Measurements from ENCODE around the gene NRN1.

Gene NRN1

DNA sequence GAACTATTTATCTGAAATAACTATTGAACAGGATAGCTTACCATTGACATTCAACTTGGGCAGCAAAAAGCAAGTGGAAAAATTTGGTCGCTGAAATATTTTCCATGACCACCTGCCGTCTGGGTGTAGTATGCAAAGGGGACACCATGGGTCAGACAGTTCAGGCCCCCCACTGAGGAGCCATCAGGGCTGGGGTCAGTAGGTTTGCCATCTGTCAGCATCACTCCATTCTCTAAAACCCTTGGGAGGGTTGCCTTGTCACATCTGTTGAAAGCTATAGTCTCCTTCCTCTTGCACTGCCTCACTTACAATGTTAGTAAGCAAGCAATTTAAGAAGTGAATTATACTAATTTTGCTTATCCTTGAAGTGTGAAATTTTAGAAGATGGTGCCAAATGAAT, 44.9 kb downstream of the NRN1 start:
- H3K27ac ChIP-seq (ENCODE audit: low read length) = no peak overlapping the region
- TF ChIP-seq EZH2phosphoT487 (IDR thresholded peaks at IDR 0.05; ENCODE audit: low read depth) = no peak
- TF ChIP-seq, protein P1, sequence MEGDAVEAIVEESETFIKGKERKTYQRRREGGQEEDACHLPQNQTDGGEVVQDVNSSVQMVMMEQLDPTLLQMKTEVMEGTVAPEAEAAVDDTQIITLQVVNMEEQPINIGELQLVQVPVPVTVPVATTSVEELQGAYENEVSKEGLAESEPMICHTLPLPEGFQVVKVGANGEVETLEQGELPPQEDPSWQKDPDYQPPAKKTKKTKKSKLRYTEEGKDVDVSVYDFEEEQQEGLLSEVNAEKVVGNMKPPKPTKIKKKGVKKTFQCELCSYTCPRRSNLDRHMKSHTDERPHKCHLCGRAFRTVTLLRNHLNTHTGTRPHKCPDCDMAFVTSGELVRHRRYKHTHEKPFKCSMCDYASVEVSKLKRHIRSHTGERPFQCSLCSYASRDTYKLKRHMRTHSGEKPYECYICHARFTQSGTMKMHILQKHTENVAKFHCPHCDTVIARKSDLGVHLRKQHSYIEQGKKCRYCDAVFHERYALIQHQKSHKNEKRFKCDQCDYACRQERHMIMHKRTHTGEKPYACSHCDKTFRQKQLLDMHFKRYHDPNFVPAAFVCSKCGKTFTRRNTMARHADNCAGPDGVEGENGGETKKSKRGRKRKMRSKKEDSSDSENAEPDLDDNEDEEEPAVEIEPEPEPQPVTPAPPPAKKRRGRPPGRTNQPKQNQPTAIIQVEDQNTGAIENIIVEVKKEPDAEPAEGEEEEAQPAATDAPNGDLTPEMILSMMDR (IDR thresholded peaks at IDR 0.05; ENCODE audit: low read depth, low read length) = no peak
- no peaks in the 10 kb centered on the region for H3K79me2 ChIP-seq (ENCODE audit: low read length)
- no peak overlapping the region for H3K4me3 ChIP-seq (ENCODE audit: low read length)
- no peaks in the 10 kb centered on the region for H3K36me3 ChIP-seq (replicated peaks; ENCODE audit: low read depth, low read length)
- no peaks in the 10 kb centered on the region for H3K4me1 ChIP-seq (ENCODE audit: low read length)
- no peaks in the 10 kb centered on the region for H4K20me1 ChIP-seq (ENCODE audit: insufficient read depth, low read length)
- H2AFZ ChIP-seq (ENCODE audit: low read depth, low read length) = no peak overlapping the region
- no peaks in the 10 kb centered on the region for H3K27me3 ChIP-seq (ENCODE audit: low read depth, low read length)
- no peak overlapping the region for H3K4me2 ChIP-seq (ENCODE audit: low read length)
- H3K9ac ChIP-seq (ENCODE audit: low read length) = no peak overlapping the region
- H3K9me3 ChIP-seq (ENCODE audit: insufficient read depth, low read length) = no peaks in the 10 kb centered on the region

DNA sequence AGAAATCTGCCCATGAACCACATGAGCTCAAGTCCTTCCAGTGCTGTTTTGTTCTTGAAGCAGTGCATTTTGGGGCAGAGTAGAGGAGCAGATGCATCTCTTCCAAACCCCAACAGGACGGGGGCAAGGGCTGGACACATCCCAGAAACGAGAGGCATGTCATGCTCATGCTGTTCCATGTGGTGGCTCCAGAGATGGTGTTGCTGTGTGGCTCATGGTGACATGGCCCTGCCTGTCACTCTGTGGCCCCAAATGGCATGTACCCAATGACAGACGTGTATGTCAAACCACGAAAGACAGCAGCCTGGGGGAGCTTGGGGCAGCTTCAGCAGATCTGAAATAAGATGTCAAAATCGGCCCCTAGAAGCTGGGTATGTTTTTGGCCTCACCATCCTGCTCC, 46.3 kb downstream of the NRN1 start:
- no peak overlapping the region for H3K4me2 ChIP-seq (ENCODE audit: low read length)
- no peak overlapping the region for H2AFZ ChIP-seq (ENCODE audit: low read depth, low read length)
- no peak overlapping the region for H3K9ac ChIP-seq (ENCODE audit: low read length)
- no peak overlapping the region for H3K4me3 ChIP-seq (ENCODE audit: low read length)
- H3K27me3 ChIP-seq (ENCODE audit: low read depth, low read length) = no peaks in the 10 kb centered on the region
- no peak overlapping the region for H3K27ac ChIP-seq (ENCODE audit: low read length)
- no peaks in the 10 kb centered on the region for H3K4me1 ChIP-seq (ENCODE audit: low read length)
- no peaks in the 10 kb centered on the region for H3K36me3 ChIP-seq (replicated peaks; ENCODE audit: low read depth, low read length)
- no peaks in the 10 kb centered on the region for H4K20me1 ChIP-seq (ENCODE audit: insufficient read depth, low read length)
- no peaks in the 10 kb centered on the region for H3K9me3 ChIP-seq (ENCODE audit: insufficient read depth, low read length)
- TF ChIP-seq EZH2phosphoT487 (IDR thresholded peaks at IDR 0.05; ENCODE audit: low read depth) = no peak
- TF ChIP-seq, protein P1 (IDR thresholded peaks at IDR 0.05; ENCODE audit: low read depth, low read length) = no peak
- H3K79me2 ChIP-seq (ENCODE audit: low read length) = no peaks in the 10 kb centered on the region

DNA sequence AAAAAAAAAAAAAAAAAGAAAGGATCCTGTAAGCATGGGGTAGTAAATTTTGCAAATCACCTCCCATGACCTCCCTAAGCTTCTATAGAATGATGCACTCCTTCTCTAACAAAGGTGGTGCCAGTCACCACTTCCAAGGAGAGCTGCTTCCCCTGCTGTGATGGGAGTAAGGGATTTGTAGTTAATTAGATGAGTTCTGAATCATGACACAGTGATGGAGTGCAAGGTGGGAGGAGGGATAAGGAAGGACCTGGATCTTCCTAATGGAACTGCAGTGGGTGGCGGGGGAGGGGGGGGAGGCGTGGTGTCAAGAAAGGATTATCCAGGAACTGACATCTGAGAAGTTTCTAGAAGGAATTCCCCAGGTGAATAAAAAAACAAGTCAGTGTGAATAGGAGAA, 47.8 kb downstream of the NRN1 start:
- no peak for TF ChIP-seq EZH2phosphoT487 (IDR thresholded peaks at IDR 0.05; ENCODE audit: low read depth)
- TF ChIP-seq, protein P1 (IDR thresholded peaks at IDR 0.05; ENCODE audit: low read depth, low read length) = no peak
- H3K4me2 ChIP-seq (ENCODE audit: low read length) = no peak overlapping the region
- H4K20me1 ChIP-seq (ENCODE audit: insufficient read depth, low read length) = no peaks in the 10 kb centered on the region
- peaks cover 5% of the 10 kb centered on the region; the same call in 1 of the 2 replicates for H3K27me3 ChIP-seq (ENCODE audit: low read depth, low read length)
- no peaks in the 10 kb centered on the region for H3K4me1 ChIP-seq (ENCODE audit: low read length)
- no peaks in the 10 kb centered on the region for H3K79me2 ChIP-seq (ENCODE audit: low read length)
- H3K9me3 ChIP-seq (ENCODE audit: insufficient read depth, low read length) = no peaks in the 10 kb centered on the region
- no peak overlapping the region for H3K4me3 ChIP-seq (ENCODE audit: low read length)
- H2AFZ ChIP-seq (ENCODE audit: low read depth, low read length) = no peak overlapping the region
- H3K36me3 ChIP-seq (replicated peaks; ENCODE audit: low read depth, low read length) = no peaks in the 10 kb centered on the region
- H3K27ac ChIP-seq (ENCODE audit: low read length) = no peak overlapping the region
- H3K9ac ChIP-seq (ENCODE audit: low read length) = no peak overlapping the region

DNA sequence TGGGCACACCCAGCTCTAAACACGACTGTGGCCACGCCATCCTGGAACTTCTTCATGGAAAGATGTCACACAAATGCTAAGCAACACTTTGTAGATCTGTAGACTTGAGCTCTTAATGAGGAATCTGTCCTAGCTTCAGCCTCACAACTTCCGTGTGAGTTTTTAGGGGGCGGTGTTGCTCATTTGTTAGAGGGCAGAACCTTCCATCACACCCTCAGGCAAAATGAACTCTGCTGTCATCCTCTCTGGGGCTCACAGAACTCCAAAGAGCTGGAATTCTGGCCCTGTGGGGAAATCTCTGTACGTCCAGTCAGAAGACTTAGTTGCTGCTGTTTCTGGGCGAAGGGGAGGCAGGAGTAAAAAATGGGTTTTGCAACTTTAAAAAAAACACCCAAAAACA, 49.8 kb downstream of the NRN1 start:
- no peak overlapping the region for H2AFZ ChIP-seq (ENCODE audit: low read depth, low read length)
- peaks cover 5% of the 10 kb centered on the region; the same call in 1 of the 2 replicates for H3K27me3 ChIP-seq (ENCODE audit: low read depth, low read length)
- no peaks in the 10 kb centered on the region for H4K20me1 ChIP-seq (ENCODE audit: insufficient read depth, low read length)
- H3K79me2 ChIP-seq (ENCODE audit: low read length) = no peaks in the 10 kb centered on the region
- no peak overlapping the region for H3K4me3 ChIP-seq (ENCODE audit: low read length)
- H3K9ac ChIP-seq (ENCODE audit: low read length) = no peak overlapping the region
- TF ChIP-seq EZH2phosphoT487 (IDR thresholded peaks at IDR 0.05; ENCODE audit: low read depth) = no peak
- TF ChIP-seq, protein P1 (IDR thresholded peaks at IDR 0.05; ENCODE audit: low read depth, low read length) = no peak
- H3K4me1 ChIP-seq (ENCODE audit: low read length) = no peaks in the 10 kb centered on the region
- no peak overlapping the region for H3K27ac ChIP-seq (ENCODE audit: low read length)
- no peaks in the 10 kb centered on the region for H3K9me3 ChIP-seq (ENCODE audit: insufficient read depth, low read length)
- no peaks in the 10 kb centered on the region for H3K36me3 ChIP-seq (replicated peaks; ENCODE audit: low read depth, low read length)
- H3K4me2 ChIP-seq (ENCODE audit: low read length) = no peak overlapping the region
